NCI-H2196 (cell line): ENCODE data around the gene KIF7.
"Not testable (repeated sequence)": the region's sequence is repeated elsewhere in the genome, so short reads cannot be mapped to it uniquely, and the experiment has no call there.

ENCODE experiments used
- DNase-seq: peaks from one replicate; lab custom pipeline; 2025; ENCODE audit not compliant: unreplicated experiment; lab: John Stamatoyannopoulos, UW

KIF7 gene

GRCh38 chr15:89625716-89626115 is 29.6 kb downstream of the KIF7 start:
- no peak for DNase-seq

GRCh38 chr15:89623165-89623564 is 32.1 kb downstream of the KIF7 start:
- DNase-seq = no peak

- DNase-seq = no peak
Measured at GRCh38 chr15:89621547-89621946, 33.7 kb downstream of the KIF7 start.

- DNase-seq = no peak
Measured at GRCh38 chr15:89616228-89616627, 39.0 kb downstream of the KIF7 start.

DNA sequence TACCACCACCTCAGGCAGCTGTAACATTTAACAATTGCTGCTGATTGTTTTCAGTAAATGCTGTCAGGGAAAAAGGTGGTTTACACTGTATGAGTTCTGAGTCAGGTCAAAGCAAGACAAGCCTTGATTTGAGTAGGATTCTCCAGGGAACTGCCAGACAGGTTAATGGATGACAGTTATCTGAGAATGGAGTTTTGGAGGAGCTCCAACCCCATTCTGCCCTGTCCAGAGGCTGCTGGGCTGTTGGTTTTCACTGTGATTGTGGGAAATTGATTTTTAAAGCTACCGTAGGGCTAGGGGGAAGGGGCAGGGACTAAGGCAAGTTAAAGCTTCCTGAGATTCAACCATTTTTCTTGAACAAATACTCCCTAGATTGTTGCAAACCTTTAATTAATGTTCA is 40.1 kb downstream of the KIF7 start:
- no peak for DNase-seq

DNA sequence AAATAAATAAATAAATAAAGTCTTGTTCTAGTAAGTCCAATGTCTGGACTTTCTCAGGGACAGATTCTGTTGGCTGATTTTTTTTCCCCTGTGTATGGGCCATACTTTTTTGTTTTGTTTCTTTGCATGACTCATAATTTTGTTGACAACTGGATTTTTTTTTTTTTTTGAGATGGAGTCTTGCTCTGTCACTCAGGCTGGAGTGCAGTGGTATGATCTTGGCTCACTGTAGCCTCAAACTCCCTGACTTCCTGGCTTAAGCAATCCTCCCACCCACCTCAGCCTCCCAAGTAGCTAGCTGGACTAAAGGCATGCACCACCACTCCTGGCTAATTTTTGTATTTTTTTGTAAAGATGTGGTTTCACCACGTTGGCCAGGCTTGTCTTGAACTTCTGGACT is 41.1 kb downstream of the KIF7 start:
- no peak for DNase-seq

GRCh38 chr15:89613031-89613430 is 42.2 kb downstream of the KIF7 start:
- no peak for DNase-seq

DNA sequence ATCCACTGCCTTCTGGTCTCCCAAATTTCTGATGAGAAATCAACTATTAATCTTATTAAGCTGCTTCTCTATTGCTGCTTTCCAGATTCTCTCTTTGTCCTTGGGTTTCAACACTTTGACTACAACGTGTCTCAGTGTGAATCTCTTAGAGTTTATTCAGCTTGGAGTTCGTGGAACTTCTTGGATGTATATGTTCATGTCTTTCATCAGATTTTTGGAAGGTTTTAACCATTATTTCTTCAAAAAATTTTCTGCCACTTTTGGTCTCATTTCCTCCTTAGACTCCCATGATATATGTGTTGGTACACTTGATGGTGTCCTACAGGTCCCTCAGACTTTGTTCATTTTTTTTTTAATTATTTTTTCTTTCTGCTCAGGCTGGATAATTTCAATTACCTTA is 44.0 kb downstream of the KIF7 start:
- no peak for DNase-seq

DNA sequence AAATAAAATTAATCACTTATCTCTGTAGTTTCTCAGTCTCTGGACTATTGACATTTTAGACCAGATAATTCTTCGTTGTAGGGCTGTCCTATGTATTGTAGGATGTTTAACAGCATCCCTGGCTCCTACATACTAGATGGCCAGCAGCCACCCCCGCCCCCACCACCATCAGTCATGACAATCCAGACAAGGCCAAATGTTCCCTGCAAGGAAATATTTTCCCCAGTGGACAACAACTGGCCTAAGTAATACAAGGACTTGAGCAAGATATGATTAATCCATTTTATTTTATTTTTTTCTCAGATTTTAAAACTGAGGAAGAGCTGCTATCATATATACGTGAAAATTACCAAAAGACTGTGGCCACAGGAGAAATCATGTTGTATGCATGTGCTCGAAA is 56.2 kb downstream of the KIF7 start:
- no peak for DNase-seq

GRCh38 chr15:89593018-89593417 is 62.2 kb downstream of the KIF7 start:
- no peak for DNase-seq

GRCh38 chr15:89591834-89592233 is 63.4 kb downstream of the KIF7 start:
- DNase-seq = no peak

DNA sequence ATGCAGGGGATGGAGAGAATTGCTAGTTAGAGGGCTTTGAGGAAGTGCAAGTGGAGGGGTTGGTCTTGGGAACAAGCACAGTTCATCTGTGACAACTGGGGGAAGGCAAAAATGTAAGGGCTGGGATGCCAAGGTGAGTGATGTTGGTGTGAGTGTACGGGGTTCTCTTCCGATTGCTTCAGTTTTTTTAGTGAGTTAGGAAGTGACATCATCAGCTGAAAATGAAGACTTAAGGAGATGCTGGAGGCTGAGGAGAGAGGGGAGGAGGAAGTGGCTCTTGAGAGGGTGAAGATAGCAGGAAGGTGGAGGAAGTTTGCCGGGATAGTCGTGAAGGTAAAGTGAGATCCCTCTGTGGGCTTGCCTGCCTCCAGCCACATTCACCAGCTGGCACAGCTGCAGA is 67.3 kb downstream of the KIF7 start:
- DNase-seq = no peak

- no peak for DNase-seq
Measured at GRCh38 chr15:89586651-89587050, 68.6 kb downstream of the KIF7 start.

DNA sequence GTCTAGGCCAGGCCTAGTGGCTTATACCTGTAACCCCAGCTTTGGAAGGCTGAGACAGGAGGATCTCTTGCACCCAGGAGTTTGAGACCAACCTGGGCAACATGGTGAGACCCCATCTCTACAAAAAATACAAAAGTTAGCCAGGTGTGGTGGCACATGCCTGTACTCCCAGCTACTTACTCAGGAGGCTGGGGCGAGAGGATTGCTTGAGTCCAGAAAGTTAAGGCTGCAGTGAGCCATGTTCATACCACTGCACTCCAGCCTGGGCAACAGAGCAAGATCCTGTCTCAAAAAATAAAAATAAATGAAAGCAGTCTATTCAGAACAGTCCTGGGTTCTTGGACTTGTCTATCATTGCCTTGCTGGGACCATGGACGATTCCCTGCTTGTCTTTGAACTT is 74.5 kb downstream of the KIF7 start:
- DNase-seq = not testable (repeated sequence)

DNA sequence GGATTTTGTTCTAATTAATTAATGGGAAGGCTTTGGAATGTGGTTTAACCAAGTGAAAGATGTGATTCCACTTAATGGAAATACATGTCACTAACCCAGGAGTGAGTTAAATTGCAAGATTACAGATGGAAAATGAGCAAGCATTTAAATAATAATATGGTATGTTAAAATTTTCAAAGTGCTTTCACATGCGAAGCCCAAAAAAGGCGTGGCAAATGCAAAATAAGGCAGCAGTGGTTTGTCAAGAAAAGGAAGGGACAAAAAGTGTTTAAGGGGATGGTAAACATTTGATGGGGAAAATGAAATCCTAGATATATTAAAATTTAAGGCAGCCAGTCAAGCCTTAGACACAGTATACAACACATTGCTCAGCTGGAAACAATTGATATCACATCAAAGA is 77.1 kb downstream of the KIF7 start:
- no peak for DNase-seq
